HG02870 (cell line): ENCODE measurements around the gene MET.
"Not testable (repeated sequence)": the region's sequence is repeated elsewhere in the genome, so short reads cannot be mapped to it uniquely, and the experiment has no call there.

ENCODE experiments used
- ATAC-seq: cut with Tn5 transposase; IDR thresholded peaks from one replicate; pipeline ENCODE4 v1.9.1; 2021; ENCODE audit warnings: mild to moderate bottlenecking, moderate library complexity; ENCODE audit not compliant: unreplicated experiment

The MET gene

GRCh38 chr7:116742641-116743040, 70.6 kb downstream of the MET start:
- ATAC-seq = no peak

GRCh38 chr7:116743835-116744234, 71.8 kb downstream of the MET start:
- ATAC-seq = not testable (repeated sequence)

GRCh38 chr7:116746388-116746787, 74.4 kb downstream of the MET start:
- not testable (repeated sequence) for ATAC-seq

- not testable (repeated sequence) for ATAC-seq
Measured at GRCh38 chr7:116751070-116751469, 79.1 kb downstream of the MET start.

GRCh38 chr7:116752305-116753074, 80.5 kb downstream of the MET start:
- ATAC-seq = no peak

GRCh38 chr7:116753130-116753529, 81.1 kb downstream of the MET start:
- no peak for ATAC-seq

- ATAC-seq = no peak
Measured at GRCh38 chr7:116754186-116754585, 82.2 kb downstream of the MET start.

- ATAC-seq = no peak
Measured at GRCh38 chr7:116757283-116757682, 85.3 kb downstream of the MET start.

GRCh38 chr7:116759642-116760041, 87.6 kb downstream of the MET start:
- ATAC-seq = not testable (repeated sequence)

GRCh38 chr7:116762971-116763370, 91.0 kb downstream of the MET start:
- no peak for ATAC-seq

- no peak for ATAC-seq
Measured at GRCh38 chr7:116763647-116764046, 91.7 kb downstream of the MET start.

- no peak for ATAC-seq
Measured at GRCh38 chr7:116766881-116767280, 94.9 kb downstream of the MET start.

- ATAC-seq = no peak
Measured at GRCh38 chr7:116769546-116769945, 97.5 kb downstream of the MET start.

- ATAC-seq = no peak
Measured at GRCh38 chr7:116770941-116771340, 98.9 kb downstream of the MET start.

GRCh38 chr7:116771640-116772039, 99.6 kb downstream of the MET start:
- no peak for ATAC-seq

- ATAC-seq = no peak
Measured at GRCh38 chr7:116772423-116772863, 100.4 kb downstream of the MET start.

GRCh38 chr7:116772926-116773749, 101.1 kb downstream of the MET start:
- ATAC-seq = no peak

GRCh38 chr7:116776046-116776445, 104.0 kb downstream of the MET start:
- ATAC-seq = no peak

GRCh38 chr7:116776610-116777289, 104.8 kb downstream of the MET start:
- no peak for ATAC-seq

- no peak for ATAC-seq
Measured at GRCh38 chr7:116777651-116778281, 105.8 kb downstream of the MET start.

GRCh38 chr7:116779216-116779615, 107.2 kb downstream of the MET start:
- ATAC-seq = no peak
